ENCODE data around the gene ALDH3A2. TPM values are rescaled to one million over a fixed set of nuclear protein-coding genes. Genes with fewer than 3 reads are reported as not detected.

Gene ALDH3A2
- total and polyA plus RNA-seq, 2 of the 8 experiments (the other 6 are each of a cell fraction or from before 2014, with no cell fraction given) = 20.6 to 72.9 TPM

GRCh38 chr17:19629449-19629848 lies 19.1 kb upstream of the ALDH3A2 start:
- no peak overlapping the region for H4K8ac ChIP-seq (ENCODE audit: extremely low read depth, insufficient read depth, low read length)
- no peak for DNase-seq (ENCODE audit: low read depth in 1 of 2, low spot score in 2 of 2)
- no peak overlapping the region for H2BK12ac ChIP-seq (ENCODE audit: low read depth, low read length)
- H3K23ac ChIP-seq (ENCODE audit: insufficient read length) = no peak overlapping the region
- H3K9me3 ChIP-seq (ENCODE audit: insufficient read depth in 2 of 2, low read depth in 1 of 2, low read length in 1 of 2) = peaks cover 2% of the 10 kb centered on the region in 2 experiments; a peak in 1 of 4 replicates
- no peak for FAIRE-seq
- no peaks in the 10 kb centered on the region for H3K36me3 ChIP-seq (ENCODE audit: control insufficient read depth in 2 of 4, insufficient read depth in 4 of 4, low read length in 3 of 4)
- H2BK20ac ChIP-seq (ENCODE audit: low read length) = no peak overlapping the region
- H3K23me2 ChIP-seq (ENCODE audit: low read depth, low read length) = no peaks in the 10 kb centered on the region
- H3K14ac ChIP-seq (ENCODE audit: insufficient read length) = no peak overlapping the region
- WGBS, 2 experiments (ENCODE audit: extremely low coverage in 1 of 2, insufficient coverage in 1 of 2, insufficient read length in 1 of 2, insufficient replicate concordance in 2 of 2, low coverage in 1 of 2, low lambda C conversion rate in 2 of 2, missing lambda C conversion rate in 1 of 2) = 91% methylated on average over 3 of the region's 3 CpGs; no CpG with 5 or more reads in 1 of the 2 experiments
- ChIA-PET POLR2A (ENCODE audit: partially characterized antibody) (no interaction called here), CTCF (ENCODE audit: partially characterized antibody) (interaction anchor here (1.4 to 2.0 kb wide), 2 partner anchors 14 to 17 kb away, joined by 3 to 8 read pairs; no protein-coding TSS in a partner anchor)
- no peak overlapping the region for H2BK15ac ChIP-seq (ENCODE audit: low read length)
- no peaks in the 10 kb centered on the region for H3K79me1 ChIP-seq (ENCODE audit: low read depth, low read length)
- no peak overlapping the region for H3K56ac ChIP-seq (replicated peaks; ENCODE audit: insufficient read length, low read depth, low read length)
- TF ChIP-seq PHF8 (conservative IDR thresholded peaks at IDR 0.05; ENCODE audit: low read depth, low read length) (no peak), HDAC2 (IDR thresholded peaks at IDR 0.05; ENCODE audit: borderline replicate concordance in 1 of 2, low read depth in 2 of 2, low read length in 2 of 2) (no peak), TAF1 (IDR thresholded peaks at IDR 0.05; ENCODE audit: low read depth, low read length) (no peak), FOSL1 (IDR thresholded peaks at IDR 0.05; ENCODE audit: insufficient read depth, low read depth, low read length) (no peak), EGR1 (IDR thresholded peaks at IDR 0.05; ENCODE audit: borderline replicate concordance, low read depth, low read length) (no peak), USF2 (IDR thresholded peaks at IDR 0.05; ENCODE audit: low read length) (no peak), TCF12 (IDR thresholded peaks at IDR 0.05; ENCODE audit: low read depth, low read length) (no peak), EP300 (IDR thresholded peaks at IDR 0.05; ENCODE audit: borderline replicate concordance in 1 of 2, low read depth in 2 of 2, low read length in 2 of 2) (no peak), SP1 (IDR thresholded peaks at IDR 0.05; ENCODE audit: low read depth, low read length) (no peak), SAP30 (IDR thresholded peaks at IDR 0.05; ENCODE audit: insufficient read depth, insufficient replicate concordance, low read length) (no peak)
- TF ChIP-seq, protein P1, sequence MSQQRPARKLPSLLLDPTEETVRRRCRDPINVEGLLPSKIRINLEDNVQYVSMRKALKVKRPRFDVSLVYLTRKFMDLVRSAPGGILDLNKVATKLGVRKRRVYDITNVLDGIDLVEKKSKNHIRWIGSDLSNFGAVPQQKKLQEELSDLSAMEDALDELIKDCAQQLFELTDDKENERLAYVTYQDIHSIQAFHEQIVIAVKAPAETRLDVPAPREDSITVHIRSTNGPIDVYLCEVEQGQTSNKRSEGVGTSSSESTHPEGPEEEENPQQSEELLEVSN (IDR thresholded peaks at IDR 0.05) = no peak
- no peak overlapping the region for H3K4me2 ChIP-seq (ENCODE audit: insufficient read depth in 1 of 2, low read depth in 2 of 2, low read length in 2 of 2)
- no peak overlapping the region for H2BK5ac ChIP-seq (ENCODE audit: low read depth, low read length)
- H3K18ac ChIP-seq (ENCODE audit: extremely low read depth, low read length) = no peak overlapping the region
- no peaks in the 10 kb centered on the region for H3K4me1 ChIP-seq (replicated peaks in 1 of 4; ENCODE audit: control insufficient read depth in 3 of 4, insufficient read depth in 4 of 4, low read length in 3 of 4)
- H3K9ac ChIP-seq (replicated peaks in 1 of 4; ENCODE audit: extremely low read depth in 1 of 4, low read depth in 3 of 4, low read length in 3 of 4) = no peak overlapping the region
- H3K79me2 ChIP-seq (ENCODE audit: control insufficient read depth in 1 of 2, insufficient read depth in 2 of 2, low read length in 2 of 2) = no peaks in the 10 kb centered on the region
- no peak overlapping the region for H2AFZ ChIP-seq (ENCODE audit: low read length)
- no peak overlapping the region for H4K91ac ChIP-seq (replicated peaks; ENCODE audit: insufficient read length, low read length)
- no peak overlapping the region for H3K4me3 ChIP-seq (ENCODE audit: extremely low read depth in 1 of 4, insufficient read depth in 2 of 4, low read depth in 3 of 4, low read length in 4 of 4)
- no peak overlapping the region for H2BK120ac ChIP-seq (replicated peaks; ENCODE audit: low read depth, low read length)
- H4K5ac ChIP-seq (ENCODE audit: insufficient read length, low read depth, low read length) = no peak overlapping the region
- H3K4ac ChIP-seq (replicated peaks; ENCODE audit: insufficient read length, low read depth, low read length) = no peak overlapping the region
- H3K27ac ChIP-seq (ENCODE audit: low read depth, low read length) = no peak overlapping the region
- no peaks in the 10 kb centered on the region for H4K20me1 ChIP-seq (replicated peaks in 1 of 2; ENCODE audit: control insufficient read depth in 1 of 2, insufficient read depth in 2 of 2, low read length in 2 of 2)
- no peaks in the 10 kb centered on the region for H3K27me3 ChIP-seq (replicated peaks in 1 of 4; ENCODE audit: control insufficient read depth in 3 of 4, extremely low read depth in 1 of 4, insufficient read depth in 3 of 4, low read length in 3 of 4)
- no peak overlapping the region for H2AK5ac ChIP-seq (ENCODE audit: low read depth, low read length)

All from H1 (cell line).